KMS-11 (cell line): ENCODE measurements around the gene TTYH1.

Experiments used
- H2AFZ ChIP-seq: fragments of 200-600 bp; sonication (generic); 2 replicates; pipeline ENCODE4 v1.6.1; 2016; ENCODE audit warnings: antibody characterized with exemption, mixed run types, low read depth
- H3K27ac ChIP-seq: fragments of 200-600 bp; sonication (generic); 2 replicates; pipeline ENCODE4 v1.6.1; 2016; ENCODE audit warnings: mild to moderate bottlenecking, mixed run types
- H3K27me3 ChIP-seq: fragments of 200-600 bp; sonication (generic); 2 replicates; pipeline ENCODE4 v1.6.1; 2017; ENCODE audit warnings: mild to moderate bottlenecking, low read depth, mixed run types, moderate library complexity; ENCODE audit not compliant: insufficient read depth
- H3K36me3 ChIP-seq: fragments of 200-600 bp; sonication (generic); 2 replicates; pipeline ENCODE4 v1.6.1; 2017; ENCODE audit warnings: mild to moderate bottlenecking, mixed run types; ENCODE audit not compliant: insufficient read depth
- H3K4me1 ChIP-seq: fragments of 200-600 bp; sonication (generic); 2 replicates; pipeline ENCODE4 v1.6.1; 2016; ENCODE audit warnings: mild to moderate bottlenecking, low read depth, mixed run types; ENCODE audit not compliant: poor library complexity, severe bottlenecking
- H3K4me2 ChIP-seq: fragments of 200-600 bp; sonication (generic); 2 replicates; pipeline ENCODE4 v1.7.0; 2016; ENCODE audit warnings: mild to moderate bottlenecking, mixed run types
- H3K4me3 ChIP-seq: fragments of 200-600 bp; sonication (generic); IDR thresholded peaks from 2 replicates; pipeline ENCODE4 v1.6.1; 2017; ENCODE audit warnings: low read depth, low read length, mixed read lengths; ENCODE audit not compliant: insufficient read depth
- H3K79me2 ChIP-seq: fragments of 200-600 bp; sonication (generic); 2 replicates; pipeline ENCODE4 v1.6.1; 2016; ENCODE audit warnings: low read depth, mixed run types; ENCODE audit not compliant: insufficient read depth
- H3K9ac ChIP-seq: fragments of 200-600 bp; sonication (generic); 2 replicates; pipeline ENCODE4 v1.6.1; 2016; ENCODE audit warnings: mild to moderate bottlenecking, mixed run types
- H4K20me1 ChIP-seq: fragments of 200-600 bp; sonication (generic); 2 replicates; pipeline ENCODE4 v1.6.1; 2016; ENCODE audit warnings: mild to moderate bottlenecking, mixed run types; ENCODE audit not compliant: insufficient read depth
- CTCF ChIP-seq: fragments of 200-600 bp; sonication (generic); conservative IDR thresholded peaks from 2 replicates; pipeline ENCODE4 v1.6.1; 2017; ENCODE audit warnings: low read depth, mild to moderate bottlenecking, antibody characterized with exemption, low read length, moderate library complexity, mixed read lengths

The TTYH1 gene

DNA sequence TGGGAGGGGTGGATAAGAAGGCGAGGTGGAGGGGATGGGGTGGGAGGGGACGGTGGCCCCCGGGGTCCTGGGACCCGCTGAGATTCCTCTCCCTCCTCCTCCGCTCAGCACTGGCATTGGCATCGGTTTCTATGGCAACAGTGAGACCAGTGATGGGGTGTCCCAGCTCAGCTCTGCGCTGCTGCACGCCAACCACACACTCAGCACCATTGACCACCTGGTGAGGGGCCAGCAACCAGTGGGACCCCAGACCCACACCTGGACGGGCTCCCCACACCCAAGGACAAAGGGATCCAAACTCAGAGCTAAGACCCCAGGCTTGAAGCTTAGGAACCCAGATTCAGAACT is 5.9 kb downstream of the TTYH1 start:
- H3K27ac ChIP-seq, result no peak overlapping the region
- H2AFZ ChIP-seq, result no peak overlapping the region
- H3K4me1 ChIP-seq, result no peaks in the 10 kb centered on the region
- H3K4me3 ChIP-seq, result no peak overlapping the region
- H3K27me3 ChIP-seq, result peaks cover 36% of the 10 kb centered on the region
- TF ChIP-seq CTCF, result no peak
- no peaks in the 10 kb centered on the region for H3K36me3 ChIP-seq
- H4K20me1 ChIP-seq, result no peaks in the 10 kb centered on the region
- H3K9ac ChIP-seq, result no peak overlapping the region
- H3K79me2 ChIP-seq, result no peaks in the 10 kb centered on the region
- H3K4me2 ChIP-seq, result no peak overlapping the region

DNA sequence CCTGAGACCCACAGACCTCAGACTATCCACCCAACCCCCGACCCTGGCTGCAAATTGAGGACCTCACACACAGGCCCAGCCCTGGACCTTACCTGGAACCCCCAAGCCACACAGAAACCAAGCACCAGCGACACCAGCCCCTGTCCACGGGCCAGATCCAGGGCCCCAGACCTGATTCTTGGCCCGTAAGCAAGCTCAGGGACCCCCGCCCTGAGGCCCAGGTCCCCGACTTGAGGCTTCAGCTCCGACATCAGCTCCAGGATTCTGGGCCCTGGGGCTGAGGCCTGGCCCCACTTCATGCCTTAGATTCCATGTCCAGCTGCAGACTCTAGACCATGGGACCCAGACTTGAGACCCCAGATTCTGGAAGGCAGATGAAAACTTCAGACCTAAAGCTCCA is 6.3 kb downstream of the TTYH1 start:
- Histone ChIP-seq H3K4me2 (no peak overlapping the region), H4K20me1 (no peaks in the 10 kb centered on the region), H3K4me1 (no peaks in the 10 kb centered on the region), H3K36me3 (no peaks in the 10 kb centered on the region), H3K9ac (no peak overlapping the region), H3K27me3 (peaks cover 38% of the 10 kb centered on the region), H3K79me2 (no peaks in the 10 kb centered on the region), H3K27ac (no peak overlapping the region), H3K4me3 (no peak overlapping the region), H2AFZ (no peak overlapping the region)
- no peak for TF ChIP-seq CTCF

GRCh38 chr19:54422136-54422535 is 6.9 kb downstream of the TTYH1 start:
- Histone ChIP-seq H3K4me3 (no peak overlapping the region), H2AFZ (no peak overlapping the region), H3K9ac (no peak overlapping the region), H3K4me2 (no peak overlapping the region), H4K20me1 (no peaks in the 10 kb centered on the region), H3K36me3 (no peaks in the 10 kb centered on the region), H3K79me2 (no peaks in the 10 kb centered on the region), H3K4me1 (no peaks in the 10 kb centered on the region), H3K27ac (no peak overlapping the region), H3K27me3 (peaks cover 38% of the 10 kb centered on the region)
- no peak for TF ChIP-seq CTCF

- no peak overlapping the region for H2AFZ ChIP-seq
- H3K4me3 ChIP-seq, result no peak overlapping the region
- H3K4me1 ChIP-seq, result no peaks in the 10 kb centered on the region
- no peak overlapping the region for H3K27ac ChIP-seq
- no peaks in the 10 kb centered on the region for H3K79me2 ChIP-seq
- peaks cover 42% of the 10 kb centered on the region for H3K27me3 ChIP-seq
- H3K9ac ChIP-seq, result no peak overlapping the region
- no peaks in the 10 kb centered on the region for H3K36me3 ChIP-seq
- no peaks in the 10 kb centered on the region for H4K20me1 ChIP-seq
- no peak overlapping the region for H3K4me2 ChIP-seq
- no peak for TF ChIP-seq CTCF
Observed at GRCh38 chr19:54424201-54424600, 8.9 kb downstream of the TTYH1 start.
